Natural killer cell (primary cell): ENCODE data around the gene YPEL2. TPM values are rescaled to one million over a fixed set of nuclear protein-coding genes. Genes with fewer than 3 reads are reported as not detected.
"Not testable (repeated sequence)": the region's sequence is repeated elsewhere in the genome, so short reads cannot be mapped to it uniquely, and the experiment has no call there.

ENCODE experiments used
- ATAC-seq, 3 donors: fragments of 150-1000 bp in 2 of 3; fragments of 200-7000 bp in 1 of 3; cut with Tn5 transposase; 1 replicate in 1 of 3; 2 replicates in 2 of 3; pipeline ENCODE4 v1.10.0; 2021; ENCODE audit warnings: mild to moderate bottlenecking in 2 of 3, moderate library complexity in 2 of 3
- DNase-seq, 2 donors: peaks; one replicate each; pipeline versions ENCODE4 v3.0.0 to v3.0.0-alpha.2; 2013 to 2021; ENCODE audit warnings: mixed read lengths in 1 of 2
- H3K27ac ChIP-seq: one replicate; pipeline ENCODE4 v1.5.1; 2013; ENCODE audit warnings: mild to moderate bottlenecking, low read length
- H3K27me3 ChIP-seq: one replicate; pipeline ENCODE4 v1.6.1; 2013; ENCODE audit warnings: low read length; ENCODE audit not compliant: control insufficient read depth, insufficient read depth
- H3K36me3 ChIP-seq: one replicate; pipeline ENCODE4 v1.6.1; 2013; ENCODE audit warnings: low read length; ENCODE audit not compliant: control insufficient read depth, insufficient read depth
- H3K4me1 ChIP-seq: one replicate; pipeline ENCODE4 v1.6.1; 2013; ENCODE audit warnings: low read length; ENCODE audit not compliant: control insufficient read depth, insufficient read depth
- H3K4me3 ChIP-seq: one replicate; pipeline ENCODE4 v1.5.1; 2013; ENCODE audit warnings: low read length
- H3K9me3 ChIP-seq: one replicate; pipeline ENCODE4 v1.6.1; 2013; ENCODE audit warnings: low read length; ENCODE audit not compliant: control insufficient read depth, insufficient read depth
- H3K27ac Mint-ChIP-seq, 2 donors: one replicate each; pipeline ENCODE4 v1.8.0; 2022; ENCODE audit warnings: mild to moderate bottlenecking in 2 of 2, mixed read lengths in 2 of 2, moderate library complexity in 1 of 2
- H3K27me3 Mint-ChIP-seq, 2 donors: one replicate each; pipeline ENCODE4 v1.8.0; 2022; ENCODE audit warnings: low read depth in 2 of 2, mixed read lengths in 2 of 2
- H3K36me3 Mint-ChIP-seq: one replicate; pipeline ENCODE4 v1.8.0; 2022; ENCODE audit warnings: mixed read lengths
- H3K4me1 Mint-ChIP-seq, 2 donors: one replicate each; pipeline ENCODE4 v1.8.0; 2022; ENCODE audit warnings: mixed read lengths in 2 of 2
- H3K4me3 Mint-ChIP-seq: one replicate; pipeline ENCODE4 v1.8.0; 2022; ENCODE audit warnings: mild to moderate bottlenecking, moderate library complexity, mixed read lengths
- H3K9me3 Mint-ChIP-seq, 2 donors: one replicate each; pipeline ENCODE4 v1.8.0; 2022; ENCODE audit warnings: mixed read lengths in 2 of 2
- CTCF ChIP-seq: fragments of 200-600 bp; IDR thresholded peaks from one replicate; pipeline ENCODE4 v1.8.0; 2022; ENCODE audit warnings: antibody characterized with exemption
- WGBS: methylation state at CpG from one replicate; pipeline ENCODE4 v1.1.7; 2013; ENCODE audit warnings: missing lambda C conversion rate; ENCODE audit not compliant: insufficient coverage; 5-methylcytosine and 5-hydroxymethylcytosine counted together
- intact Hi-C: fragments of 100-400 bp; cut with micrococcal nuclease; formaldehyde crosslinking; loops from one replicate; pipeline ENCODE4 v1.14.2; 2022
- total RNA-seq, 4 donors: library from RNA; stranded (reverse); fragments of 120-200 nt in 1 of 4; gene quantifications; one replicate each; pipeline versions ENCODE4 v1.2.3 to v1.2.4, GENCODE V29; 2013 to 2022

The YPEL2 gene
- total RNA-seq, 3 donors from 2014 or later (not counting 1 experiment from before 2014, with no cell fraction given) = 30.5 to 35.6 (median 33.5) TPM

GRCh38 chr17:59287891-59288290 lies 43.6 kb upstream of the YPEL2 start:
- Mint-ChIP-seq H3K4me1 (no peaks in the 10 kb centered on the region), H3K27ac (no peak overlapping the region), H3K27me3 (no peaks in the 10 kb centered on the region), H3K36me3 (no peaks in the 10 kb centered on the region), H3K4me3 (no peak overlapping the region), H3K9me3 (no peaks in the 10 kb centered on the region)
- WGBS = 86% methylated on average over 3 of the region's 3 CpGs
- no peaks in the 10 kb centered on the region for H3K9me3 ChIP-seq
- no peaks in the 10 kb centered on the region for H3K27me3 ChIP-seq
- no peak overlapping the region for H3K27ac ChIP-seq
- ATAC-seq (no peak), DNase-seq (no peak)
- TF ChIP-seq CTCF = no peak
- intact Hi-C loops = no loop called here
- H3K4me1 ChIP-seq = no peaks in the 10 kb centered on the region
- H3K36me3 ChIP-seq = no peaks in the 10 kb centered on the region
- H3K4me3 ChIP-seq = no peak overlapping the region

GRCh38 chr17:59289981-59290301 lies 41.5 kb upstream of the YPEL2 start:
- Mint-ChIP-seq H3K36me3 (no peaks in the 10 kb centered on the region), H3K27me3 (no peaks in the 10 kb centered on the region), H3K27ac (no peak overlapping the region), H3K4me3 (no peak overlapping the region), H3K9me3 (no peaks in the 10 kb centered on the region), H3K4me1 (no peaks in the 10 kb centered on the region)
- Histone ChIP-seq H3K9me3 (no peaks in the 10 kb centered on the region), H3K4me3 (no peak overlapping the region), H3K36me3 (no peaks in the 10 kb centered on the region), H3K27me3 (no peaks in the 10 kb centered on the region), H3K27ac (no peak overlapping the region), H3K4me1 (no peaks in the 10 kb centered on the region)
- intact Hi-C loops = no loop called here
- ATAC-seq (no peak), DNase-seq (no peak)
- WGBS = 62% methylated on average over 3 of the region's 3 CpGs
- no peak for TF ChIP-seq CTCF

GRCh38 chr17:59290302-59290998 lies 41.0 kb upstream of the YPEL2 start:
- WGBS = 22% methylated on average over 8 of the region's 12 CpGs
- H3K4me1 Mint-ChIP-seq, H3K36me3 Mint-ChIP-seq, H3K4me3 Mint-ChIP-seq, H3K9me3 Mint-ChIP-seq, ATAC-seq, H3K36me3 ChIP-seq, H3K4me1 ChIP-seq, H3K27ac Mint-ChIP-seq, H3K4me3 ChIP-seq, intact Hi-C loops, H3K27me3 Mint-ChIP-seq, H3K27ac ChIP-seq, H3K9me3 ChIP-seq, H3K27me3 ChIP-seq, DNase-seq: not testable (repeated sequence)

GRCh38 chr17:59292174-59292523 lies 39.3 kb upstream of the YPEL2 start:
- no peaks in the 10 kb centered on the region for H3K36me3 Mint-ChIP-seq
- H3K9me3 Mint-ChIP-seq = no peaks in the 10 kb centered on the region
- no peaks in the 10 kb centered on the region for H3K4me1 ChIP-seq
- intact Hi-C loops = no loop called here
- no peak overlapping the region for H3K4me3 Mint-ChIP-seq
- H3K27me3 Mint-ChIP-seq = no peaks in the 10 kb centered on the region
- WGBS = 33% methylated on average over 1 of the region's 1 CpG
- H3K4me3 ChIP-seq = no peak overlapping the region
- no peak for TF ChIP-seq CTCF
- H3K36me3 ChIP-seq = no peaks in the 10 kb centered on the region
- no peaks in the 10 kb centered on the region for H3K4me1 Mint-ChIP-seq
- ATAC-seq (no peak), DNase-seq (no peak)
- H3K9me3 ChIP-seq = no peaks in the 10 kb centered on the region
- no peak overlapping the region for H3K27ac Mint-ChIP-seq
- no peaks in the 10 kb centered on the region for H3K27me3 ChIP-seq
- no peak overlapping the region for H3K27ac ChIP-seq
